A549 (cell line): ENCODE measurements around the gene NTRK3. TPM values are rescaled to one million over a fixed set of nuclear protein-coding genes. Genes with fewer than 3 reads are reported as not detected.

Source experiments
- ATAC-seq, 2 experiments: fragments of 200-7000 bp in 1 of 2; fragments of >200 bp in 1 of 2; cut with Nextera tagmentation in 1 of 2; cut with Tn5 transposase in 1 of 2; 3 replicates each; pipeline versions ENCODE4 v1.8.0 to v1.9.1; 2018 to 2020; ENCODE audit warnings: mild to moderate bottlenecking in 1 of 2, moderate library complexity in 1 of 2
- CTCF ChIA-PET: fragments of 300-600 bp; sonication (Branson Sonifier 250); formaldehyde crosslinking; extraction: SDS; loops from one replicate; lab custom pipeline; 2021; ENCODE audit warnings: antibody characterized with exemption, inconsistent platforms; lab: Yijun Ruan, JAX
- POLR2A ChIA-PET: fragments of 350-600 bp; formaldehyde crosslinking; extraction: SDS; loops from one replicate; lab custom pipeline; 2021; ENCODE audit warnings: antibody characterized with exemption, inconsistent platforms; lab: Yijun Ruan, JAX
- DNase-seq, 2 experiments: peaks; one replicate each; pipeline versions ENCODE4 v3.0.0 to v3.0.0-alpha.2; 2011 to 2016; ENCODE audit warnings: low read depth in 1 of 2, low spot score in 1 of 2
- FAIRE-seq: peaks from 2 replicates; lab custom pipeline; 2011; peaks lifted over from hg19 to GRCh38; lab: Jason Lieb, UNC
- H3K27ac ChIP-seq, 2 experiments: fragments of >200 bp; sonication (Bioruptor Twin); formaldehyde crosslinking; 3 replicates each; pipeline ENCODE4 v1.5.1; 2016 to 2017
- H3K4me1 ChIP-seq: fragments of >200 bp; sonication (Bioruptor Twin); formaldehyde crosslinking; 3 replicates; pipeline ENCODE4 v1.6.1; 2016
- H3K4me2 ChIP-seq: fragments of >200 bp; sonication (Bioruptor Twin); formaldehyde crosslinking; 3 replicates; pipeline ENCODE4 v1.6.1; 2016
- H3K4me3 ChIP-seq: fragments of >200 bp; sonication (Bioruptor Twin); formaldehyde crosslinking; 3 replicates; pipeline ENCODE4 v1.5.1; 2016
- H3K9me3 ChIP-seq: fragments of >200 bp; sonication (Bioruptor Twin); formaldehyde crosslinking; 3 replicates; pipeline ENCODE4 v1.6.1; 2016
- BCL3 ChIP-seq: fragments of >200 bp; sonication (Bioruptor Twin); formaldehyde crosslinking; IDR thresholded peaks from 3 replicates; pipeline ENCODE4 v1.6.1; 2016
- CBX2 ChIP-seq: fragments of 200-600 bp; sonication (generic); IDR thresholded peaks from 2 replicates; pipeline ENCODE4 v1.6.1; 2016; ENCODE audit warnings: low read depth, mild to moderate bottlenecking, borderline replicate concordance
- CBX8 ChIP-seq: fragments of 200-600 bp; sonication (generic); IDR thresholded peaks from 2 replicates; pipeline ENCODE4 v1.6.1; 2016
- CHD4 ChIP-seq: fragments of 200-600 bp; sonication (generic); IDR thresholded peaks from 2 replicates; pipeline ENCODE4 v1.6.1; 2016; ENCODE audit warnings: antibody characterized with exemption, mild to moderate bottlenecking, borderline replicate concordance
- E2F6 ChIP-seq: IDR thresholded peaks from 2 replicates; pipeline ENCODE4 v1.6.1; 2012; ENCODE audit warnings: low read depth, borderline replicate concordance
- EHF ChIP-seq: fragments of 250-450 bp; sonication (Bioruptor Pico); IDR thresholded peaks from 2 replicates; pipeline ENCODE4 v1.5.0; 2020; ENCODE audit warnings: mild to moderate bottlenecking
- FOSB ChIP-seq: fragments of 250-450 bp; sonication (Bioruptor Pico); IDR thresholded peaks from 2 replicates; pipeline ENCODE4 v1.5.0; 2020; ENCODE audit warnings: mild to moderate bottlenecking, moderate library complexity
- FOSL2 ChIP-seq, 2 experiments: fragments of 450-650 bp in 1 of 2; fragments of >200 bp in 1 of 2; sonication (Bioruptor Twin) in 1 of 2; formaldehyde crosslinking; IDR thresholded peaks; 2 replicates each; pipeline versions ENCODE4 v1.5.0 to v1.6.1; 2016 to 2020; ENCODE audit warnings: mild to moderate bottlenecking in 1 of 2, moderate library complexity in 1 of 2
- FOXS1 ChIP-seq: fragments of 250-450 bp; sonication (Bioruptor Pico); IDR thresholded peaks from 2 replicates; pipeline ENCODE4 v1.5.0; 2020; ENCODE audit warnings: mild to moderate bottlenecking, moderate library complexity
- GATA3 ChIP-seq: IDR thresholded peaks from 2 replicates; pipeline ENCODE4 v1.6.1; 2012; ENCODE audit warnings: borderline replicate concordance
- HDAC2 ChIP-seq: fragments of 200-600 bp; sonication (generic); IDR thresholded peaks from 2 replicates; pipeline ENCODE4 v1.6.1; 2016
- HES2 ChIP-seq: fragments of >200 bp; sonication (Bioruptor Twin); formaldehyde crosslinking; IDR thresholded peaks from 2 replicates; pipeline ENCODE4 v1.6.1; 2016
- HEYL ChIP-seq: fragments of 250-450 bp; sonication (Bioruptor Pico); IDR thresholded peaks from 2 replicates; pipeline ENCODE4 v1.8.0; 2021; ENCODE audit warnings: mild to moderate bottlenecking, moderate library complexity
- HOXB5 ChIP-seq: fragments of 250-450 bp; sonication (Bioruptor Pico); IDR thresholded peaks from 2 replicates; pipeline ENCODE4 v1.5.0; 2020; ENCODE audit warnings: mild to moderate bottlenecking, moderate library complexity
- JUNB ChIP-seq: fragments of >200 bp; sonication (Bioruptor Twin); formaldehyde crosslinking; IDR thresholded peaks from 2 replicates; pipeline ENCODE4 v1.6.1; 2016
- KDM1A ChIP-seq: fragments of 200-600 bp; sonication (generic); IDR thresholded peaks from 2 replicates; pipeline ENCODE4 v1.6.1; 2016; ENCODE audit warnings: low read depth, mild to moderate bottlenecking
- MAFK ChIP-seq: fragments of 450-650 bp; IDR thresholded peaks from 2 replicates; pipeline ENCODE4 v1.6.1; 2014; ENCODE audit not compliant: partially characterized antibody
- MAX ChIP-seq: IDR thresholded peaks from 2 replicates; pipeline ENCODE4 v1.6.1; 2012
- NFE2L2 ChIP-seq: fragments of 150-350 bp; conservative IDR thresholded peaks from 2 replicates; pipeline ENCODE4 v1.6.1; 2014; ENCODE audit warnings: low read length
- RAD21 ChIP-seq, 2 experiments: fragments of >200 bp in 1 of 2; sonication (Bioruptor Twin) in 1 of 2; formaldehyde crosslinking in 1 of 2; IDR thresholded peaks in 1 of 2; conservative IDR thresholded peaks in 1 of 2; 2 replicates in 1 of 2; 3 replicates in 1 of 2; pipeline ENCODE4 v1.6.1; 2012 to 2018; ENCODE audit warnings: inconsistent platforms in 1 of 2
- RNF2 ChIP-seq: fragments of 200-600 bp; sonication (generic); IDR thresholded peaks from 2 replicates; pipeline ENCODE4 v1.6.1; 2016; ENCODE audit warnings: low read depth, mild to moderate bottlenecking, antibody characterized with exemption, moderate library complexity, borderline replicate concordance
- SMC3 ChIP-seq: fragments of >200 bp; sonication (Bioruptor Twin); formaldehyde crosslinking; IDR thresholded peaks from 3 replicates; pipeline ENCODE4 v1.6.1; 2018; ENCODE audit warnings: inconsistent platforms
- ZC3H11A ChIP-seq: fragments of 450-650 bp; IDR thresholded peaks from 2 replicates; pipeline ENCODE4 v1.6.1; 2014; ENCODE audit warnings: antibody characterized with exemption, mild to moderate bottlenecking
- ZSCAN20 ChIP-seq: fragments of 250-450 bp; sonication (Bioruptor Pico); IDR thresholded peaks from 2 replicates; pipeline ENCODE4 v1.8.0; 2022; ENCODE audit warnings: mild to moderate bottlenecking, moderate library complexity
- WGBS: methylation state at CpG from one replicate; pipeline ENCODE4 v1.1.6; 2017; ENCODE audit errors: missing lambda C conversion rate; 5-methylcytosine and 5-hydroxymethylcytosine counted together
- polyA plus RNA-seq, 4 experiments: library from polyadenylated mRNA; depleted of rRNA in 3 of 4; stranded (reverse); fragments of >200 nt; fragmentation: RNase III in 1 of 4; extraction: RNeasy Plus Mini Kit Qiagen cat#74134 plus additional on column Dnase treatment in 1 of 4; gene quantifications; 2 replicates in 3 of 4; 3 replicates in 1 of 4; pipeline ENCODE4 v1.2.3, GENCODE V29; 2011 to 2017

Gene NTRK3
- polyA plus RNA-seq, 2 of the 4 experiments (the other 2 are of a cell fraction), result 55.0 to 55.2 TPM

GRCh38 chr15:88108477-88108876 lies 148.1 kb downstream of the NTRK3 start:
- FAIRE-seq (no peak), ATAC-seq (no peak), DNase-seq (no peak)
- Histone ChIP-seq H3K4me1 (no peaks in the 10 kb centered on the region), H3K9me3 (no peaks in the 10 kb centered on the region), H3K4me2 (no peak overlapping the region), H3K4me3 (no peak overlapping the region), H3K27ac (no peak overlapping the region)
- CTCF ChIA-PET, result interaction anchor here (0.5 kb wide), 1 partner anchor 98 kb away, joined by 3 read pairs; no protein-coding TSS in a partner anchor
- TF ChIP-seq ZC3H11A, result no peak
- TF ChIP-seq FOSB (CRISPR knock-in tag), result no peak
- TF ChIP-seq JUNB, result no peak
- TF ChIP-seq RNF2, result no peak
- POLR2A ChIA-PET, result no interaction called here

GRCh38 chr15:88106074-88106473 lies 150.5 kb downstream of the NTRK3 start:
- no peak overlapping the region for H3K27ac ChIP-seq
- 47% methylated on average over 6 of the region's 6 CpGs for WGBS
- no peaks in the 10 kb centered on the region for H3K9me3 ChIP-seq
- POLR2A ChIA-PET, result no interaction called here
- no peak overlapping the region for H3K4me3 ChIP-seq
- no peak for TF ChIP-seq HES2
- no peak for TF ChIP-seq HOXB5 (CRISPR knock-in tag)
- TF ChIP-seq MAFK, result no peak
- TF ChIP-seq BCL3, result no peak
- no peak for TF ChIP-seq EHF (CRISPR knock-in tag)
- no peak for TF ChIP-seq ZSCAN20 (CRISPR knock-in tag)
- TF ChIP-seq FOSL2 (IDR thresholded peaks at IDR 0.05), result no peak
- TF ChIP-seq FOSL2 (CRISPR knock-in tag; IDR thresholded peaks at IDR 0.05), result no peak
- no peak for TF ChIP-seq HDAC2
- no peak for TF ChIP-seq E2F6
- FAIRE-seq, result no peak
- DNase-seq, result no peak
- CTCF ChIA-PET, result interaction anchor here (0.6 to 1.3 kb wide), 2 partner anchors 140 to 197 kb away, joined by 3 to 4 read pairs; no protein-coding TSS in a partner anchor
- H3K4me1 ChIP-seq, result no peaks in the 10 kb centered on the region
- no peak for ATAC-seq
- H3K4me2 ChIP-seq, result no peak overlapping the region

- POLR2A ChIA-PET, result no interaction called here
- H3K4me3 ChIP-seq, result no peak overlapping the region
- 17% methylated on average over 3 of the region's 3 CpGs for WGBS
- FAIRE-seq (no peak), ATAC-seq (no peak), DNase-seq (no peak)
- H3K9me3 ChIP-seq, result no peaks in the 10 kb centered on the region
- CTCF ChIA-PET, result no interaction called here
- TF ChIP-seq HEYL (CRISPR knock-in tag) (no peak), SMC3 (no peak), CBX2 (no peak), KDM1A (no peak), BCL3 (no peak), NFE2L2 (no peak), GATA3 (no peak)
- TF ChIP-seq, all 56 proteins: peak for 0
- no peaks in the 10 kb centered on the region for H3K4me1 ChIP-seq
- no peak overlapping the region for H3K4me2 ChIP-seq
- no peak overlapping the region for H3K27ac ChIP-seq
These were observed 152.2 kb downstream of the NTRK3 start for GRCh38 chr15:88104357-88104756.

- ATAC-seq (no peak), DNase-seq (no peak), FAIRE-seq (no peak)
- 58% methylated on average over 2 of the region's 2 CpGs for WGBS
- H3K27ac ChIP-seq, result no peak overlapping the region
- H3K9me3 ChIP-seq, result no peaks in the 10 kb centered on the region
- ChIA-PET CTCF (interaction anchor here (1.1 kb wide), 1 partner anchor 9 kb away, joined by 3 read pairs; no protein-coding TSS in a partner anchor), POLR2A (no interaction called here)
- H3K4me3 ChIP-seq, result no peak overlapping the region
- H3K4me2 ChIP-seq, result no peak overlapping the region
- no peaks in the 10 kb centered on the region for H3K4me1 ChIP-seq
- TF ChIP-seq HOXB5 (CRISPR knock-in tag), result no peak
- no peak for TF ChIP-seq RAD21 (conservative IDR thresholded peaks at IDR 0.05 in 1 of 2, IDR thresholded peaks at IDR 0.05 in 1 of 2)
- no peak for TF ChIP-seq CHD4
- TF ChIP-seq FOXS1, result no peak
- TF ChIP-seq CBX8, result no peak
- TF ChIP-seq MAX, result no peak
- TF ChIP-seq RNF2, result no peak
- TF ChIP-seq, all 56 proteins: peak for 0
These were observed 156.4 kb downstream of the NTRK3 start for GRCh38 chr15:88100181-88100580.
